Cardiac fibroblast (primary cell): Measurements from ENCODE around the gene DPP6.

Source experiments
- DNase-seq, 2 donors: peaks; one replicate each; pipeline versions ENCODE4 v3.0.0 to v3.0.0-alpha.2; 2010; ENCODE audit warnings: low read depth in 2 of 2
- H3K4me3 ChIP-seq, 2 donors: replicated peaks in 1 of 2; 1 replicate in 1 of 2; 2 replicates in 1 of 2; pipeline ENCODE4 v1.5.1; 2011; ENCODE audit warnings: low read depth in 2 of 2, low read length in 2 of 2, mild to moderate bottlenecking in 2 of 2, moderate library complexity in 1 of 2
- CTCF ChIP-seq: IDR thresholded peaks from one replicate; pipeline ENCODE4 v1.5.1; 2011; ENCODE audit warnings: low read depth, mild to moderate bottlenecking, low read length, inconsistent platforms

DPP6 gene

GRCh38 chr7:154342971-154343633 lies 290.9 kb downstream of the DPP6 start:
- H3K4me3 ChIP-seq: no peak overlapping the region
- no peak for DNase-seq
- no peak for TF ChIP-seq CTCF

- no peak overlapping the region for H3K4me3 ChIP-seq
- TF ChIP-seq CTCF: no peak
- DNase-seq: no peak
These were observed 291.7 kb downstream of the DPP6 start for GRCh38 chr7:154343778-154344412.

- no peak for TF ChIP-seq CTCF
These were observed 292.9 kb downstream of the DPP6 start for GRCh38 chr7:154345093-154345492.

GRCh38 chr7:154347700-154348266 lies 295.6 kb downstream of the DPP6 start:
- no peak for DNase-seq
- no peak for TF ChIP-seq CTCF

More at GRCh38 chr7:154345093-154345492, 292.9 kb downstream of the DPP6 start:
- no peak overlapping the region for H3K4me3 ChIP-seq
- no peak for DNase-seq

GRCh38 chr7:154350892-154351291 lies 298.7 kb downstream of the DPP6 start:
- no peak for DNase-seq
- H3K4me3 ChIP-seq: no peak overlapping the region
- no peak for TF ChIP-seq CTCF

More at GRCh38 chr7:154347700-154348266, 295.6 kb downstream of the DPP6 start:
- no peak overlapping the region for H3K4me3 ChIP-seq

GRCh38 chr7:154353355-154353767 lies 301.2 kb downstream of the DPP6 start:
- H3K4me3 ChIP-seq: no peak overlapping the region
- DNase-seq: no peak
- no peak for TF ChIP-seq CTCF
